CD4-positive, alpha-beta T cell treated with Interleukin-17A for 1 hour (primary cell): ENCODE measurements around the gene RHEB.

ENCODE experiments used
- DNase-seq: peaks from one replicate; pipeline ENCODE4 v3.0.0-alpha.2; 2020

The RHEB gene

DNA sequence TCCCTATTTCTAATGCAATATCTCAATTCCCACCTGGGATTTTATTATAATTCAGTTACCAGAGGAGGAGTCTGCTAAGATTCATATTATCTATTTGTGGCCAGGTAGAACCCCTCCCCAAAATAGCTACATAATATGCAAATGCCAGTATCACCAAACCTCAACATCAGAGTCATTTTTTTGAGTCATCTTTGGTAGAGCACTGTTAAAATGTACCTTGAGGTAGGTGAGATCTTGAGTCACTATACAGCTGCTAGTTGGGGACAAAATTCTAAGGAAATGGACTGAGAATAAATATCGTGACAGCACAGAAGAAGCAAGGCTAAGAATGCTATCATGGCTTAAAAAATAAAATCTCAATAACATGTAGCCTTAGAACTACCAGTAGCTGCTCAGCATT lies 75.1 kb downstream of the RHEB start:
- DNase-seq, result no peak

DNA sequence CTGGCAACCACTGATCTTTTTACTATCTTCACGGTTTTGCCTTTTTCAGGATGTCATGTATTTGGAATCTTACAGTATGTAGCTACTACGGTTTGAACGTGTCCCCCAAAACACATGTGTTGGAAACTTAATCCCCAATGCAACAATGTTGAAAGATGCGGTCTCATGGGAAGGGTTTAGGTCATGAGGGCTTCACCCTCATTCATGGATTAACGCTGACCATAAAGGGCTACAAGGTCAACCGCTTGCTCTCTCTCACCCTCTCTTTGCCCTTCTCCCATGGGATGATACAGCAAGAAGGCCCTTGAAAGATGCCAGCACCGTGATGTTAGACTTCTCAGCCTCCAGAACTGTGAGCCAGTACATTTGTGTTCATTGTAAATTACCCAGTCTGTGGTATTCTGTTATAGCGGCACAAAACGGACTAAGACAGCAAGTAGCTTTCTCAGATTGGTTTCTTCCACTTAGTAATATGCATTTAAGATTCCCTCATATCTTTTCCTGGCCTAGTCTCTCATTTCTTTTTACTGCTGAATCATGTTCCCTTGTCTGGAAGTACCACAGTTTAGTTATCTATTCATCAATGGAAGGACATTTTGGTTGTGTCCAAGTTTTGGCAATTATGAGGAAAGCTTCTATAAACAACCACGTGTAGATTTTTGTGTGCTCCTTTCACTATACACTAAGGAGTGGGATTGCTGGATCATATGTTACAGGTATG lies 76.8 kb downstream of the RHEB start:
- no peak for DNase-seq

GRCh38 chr7:151440799-151441445 lies 78.8 kb downstream of the RHEB start:
- DNase-seq, result no peak

GRCh38 chr7:151439855-151440798 lies 79.6 kb downstream of the RHEB start, which contains the start of gene CRYGN:
Gene CRYGN, minus strand, starts transcription at chr7:151440141. Its CDS starts 224 bp downstream, at chr7:151439917.
- no peak for DNase-seq

DNA sequence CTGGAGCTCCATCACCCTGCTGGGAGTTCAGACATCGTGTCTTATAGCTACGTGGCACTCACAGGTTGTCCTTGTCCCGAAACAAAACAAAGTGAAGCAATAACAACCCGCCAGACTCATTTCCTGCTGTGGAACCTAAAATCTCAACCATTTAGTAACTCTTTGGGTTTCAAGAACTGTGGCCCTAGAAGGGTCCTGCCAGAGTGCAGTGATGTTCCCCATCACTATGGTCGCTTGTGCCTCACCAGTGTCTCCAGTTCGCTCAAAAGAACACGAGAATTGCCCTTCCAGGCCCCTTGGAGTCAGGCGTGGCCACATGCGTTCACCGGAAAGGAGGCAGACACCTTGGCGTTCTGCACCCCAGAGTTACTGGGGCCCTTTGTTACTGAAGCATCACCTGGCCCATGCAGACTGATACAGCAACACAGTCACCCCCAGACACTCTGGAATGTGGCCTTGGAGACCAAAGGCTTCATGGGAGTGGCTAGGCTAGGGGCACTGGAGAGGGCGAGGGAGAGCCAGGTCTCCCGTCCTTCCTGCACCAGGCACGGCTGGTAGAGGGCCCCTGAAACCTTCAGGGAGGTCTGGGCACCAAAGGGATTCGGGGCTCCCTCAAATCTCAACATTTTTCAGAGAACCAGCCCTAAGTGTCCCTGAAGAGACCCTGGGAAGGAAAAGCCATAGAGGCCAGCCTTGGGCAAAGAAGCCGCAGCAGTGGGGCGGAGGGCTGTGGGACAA lies 80.7 kb downstream of the RHEB start:
- DNase-seq, result no peak

- DNase-seq, result no peak
Measured at GRCh38 chr7:151437866-151438516, 81.7 kb downstream of the RHEB start.

- no peak for DNase-seq
Measured at GRCh38 chr7:151437159-151437553, 82.5 kb downstream of the RHEB start.

DNA sequence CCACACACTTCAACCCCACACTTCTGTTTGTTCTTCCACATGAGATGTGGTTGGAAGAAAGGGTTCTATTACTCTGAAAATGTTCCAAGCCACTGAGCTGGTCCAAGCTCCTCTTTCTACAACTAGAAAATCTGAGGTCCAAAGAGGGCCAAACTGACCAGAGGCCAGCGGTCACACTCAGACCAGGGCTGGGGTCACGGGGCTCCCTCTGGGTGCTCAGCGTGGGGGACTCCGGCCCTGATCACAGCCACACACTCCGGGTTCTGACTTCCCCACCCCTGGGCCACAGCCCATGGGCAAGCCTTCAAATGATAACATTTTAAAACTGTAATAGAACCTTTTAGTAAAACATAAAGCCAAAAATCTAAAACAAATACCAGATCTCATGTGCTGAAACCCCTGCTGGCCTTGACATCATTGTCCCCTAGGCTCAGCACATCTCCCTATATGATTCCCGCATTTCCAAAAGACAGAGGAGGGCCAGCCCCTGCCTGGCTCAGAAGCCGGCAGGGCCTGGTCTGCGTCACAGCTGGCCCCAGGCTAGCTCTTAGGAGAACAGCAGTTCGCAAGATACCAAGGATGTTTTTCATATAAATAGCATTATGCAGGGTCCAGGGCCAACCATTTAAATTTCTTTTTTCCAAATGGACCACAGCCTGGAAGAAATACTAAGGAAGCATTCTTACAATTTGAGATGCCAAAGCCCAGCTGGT lies 83.1 kb downstream of the RHEB start:
- no peak for DNase-seq

DNA sequence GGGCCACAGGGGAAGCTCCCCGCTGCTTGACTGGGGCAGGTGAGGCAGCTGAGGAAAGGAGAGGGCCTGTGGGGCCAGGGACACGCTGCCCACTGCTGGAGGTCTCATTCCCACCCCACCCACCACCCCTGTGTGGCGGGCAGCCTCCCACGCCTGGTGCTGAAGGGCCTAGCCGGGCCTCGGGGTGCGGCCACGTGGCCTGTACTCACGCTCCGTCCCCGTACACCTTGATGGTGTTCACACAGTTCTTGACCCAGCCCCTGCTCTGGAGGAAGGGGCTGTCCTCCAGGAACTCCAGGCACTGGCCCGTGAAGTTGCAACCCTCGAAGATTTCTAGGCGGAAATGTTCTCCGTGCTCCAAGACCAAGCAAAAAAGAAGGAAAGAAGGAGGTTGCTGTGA lies 83.7 kb downstream of the RHEB start:
- DNase-seq, result no peak

GRCh38 chr7:151435103-151435916 lies 84.4 kb downstream of the RHEB start:
- no peak for DNase-seq

- no peak for DNase-seq
Measured at GRCh38 chr7:151434549-151434948, 85.1 kb downstream of the RHEB start.

GRCh38 chr7:151433721-151434400 lies 85.8 kb downstream of the RHEB start:
- no peak for DNase-seq

- peak; percentile 71 for DNase-seq
Measured at GRCh38 chr7:151432658-151433521, 86.8 kb downstream of the RHEB start.

- no peak for DNase-seq
Measured at GRCh38 chr7:151431768-151432311, 87.9 kb downstream of the RHEB start.

- no peak for DNase-seq
Measured at GRCh38 chr7:151431281-151431767, 88.4 kb downstream of the RHEB start.

GRCh38 chr7:151430391-151431205 lies 89.1 kb downstream of the RHEB start:
- no peak for DNase-seq

- DNase-seq, result peak; percentile 83
Measured at GRCh38 chr7:151429560-151430331, 89.9 kb downstream of the RHEB start.
